ENCODE results near the gene NACC2. TPM values are rescaled to one million over a fixed set of nuclear protein-coding genes. Genes with fewer than 3 reads are reported as not detected.

The NACC2 gene
- total and polyA plus RNA-seq, 2 donors from 2014 or later, result 7.1 to 30.9 TPM

DNA sequence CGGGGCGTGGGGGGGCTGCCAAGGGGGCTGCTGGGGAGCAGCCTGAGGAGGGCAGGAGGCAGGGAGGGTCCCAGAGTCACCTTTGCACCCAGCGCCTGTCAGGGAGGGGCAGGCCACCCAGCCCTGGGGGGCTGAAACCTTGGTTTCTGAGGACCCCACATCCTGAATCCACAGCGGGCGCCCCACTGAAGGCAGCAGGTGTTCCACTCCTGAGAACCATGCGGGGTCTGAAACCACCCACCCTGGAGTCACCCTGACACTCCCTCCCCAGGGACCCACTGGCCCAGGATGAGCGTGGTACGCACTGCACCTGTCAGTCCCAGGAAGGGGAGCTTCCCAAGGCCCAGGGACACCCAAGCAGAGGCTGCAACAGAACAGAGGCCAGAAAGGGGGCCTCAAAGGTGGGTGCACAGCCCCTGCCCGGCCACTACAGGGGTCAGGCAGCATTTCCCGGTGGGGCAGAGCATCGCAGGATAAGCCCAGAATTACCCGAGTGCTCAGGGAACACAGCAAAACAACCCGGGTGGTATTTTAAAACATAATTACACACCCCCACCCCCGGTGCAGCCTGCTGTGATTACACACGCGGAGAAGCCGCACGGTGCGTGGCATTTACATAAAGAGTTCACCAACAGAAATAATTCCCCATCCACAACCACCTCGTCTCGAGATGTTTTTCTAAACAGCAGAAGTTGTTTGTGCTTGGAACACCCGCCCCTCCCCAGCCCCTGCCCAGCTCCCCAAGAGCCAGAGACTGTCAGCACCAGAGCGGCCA, 76.6 kb downstream of the NACC2 start:
- Histone ChIP-seq H3K4me1 (ENCODE audit: control insufficient read depth in 2 of 3, insufficient read depth in 2 of 3, low read depth in 1 of 3, low read length in 3 of 3) (no peaks in the 10 kb centered on the region), H3K9me3 (ENCODE audit: control insufficient read depth in 2 of 3, insufficient read depth in 1 of 3, low read length in 3 of 3) (no peaks in the 10 kb centered on the region), H3K9ac (ENCODE audit: low read length in 3 of 3) (no peak overlapping the region), H3K27ac (ENCODE audit: low read depth in 2 of 2, low read length in 2 of 2) (no peak overlapping the region), H3K36me3 (ENCODE audit: control insufficient read depth in 2 of 3, insufficient read depth in 3 of 3, low read length in 3 of 3) (no peaks in the 10 kb centered on the region), H3K4me3 (ENCODE audit: low read length in 3 of 3) (no peak overlapping the region), H3K27me3 (ENCODE audit: control insufficient read depth, insufficient read depth, low read length) (no peaks in the 10 kb centered on the region)
- DNase-seq, result peak in 1 of 5 donors; percentile 56
- intact Hi-C loops (cut with DNase I), result no loop called here
- no peak for FAIRE-seq
- TF ChIP-seq, protein P1, sequence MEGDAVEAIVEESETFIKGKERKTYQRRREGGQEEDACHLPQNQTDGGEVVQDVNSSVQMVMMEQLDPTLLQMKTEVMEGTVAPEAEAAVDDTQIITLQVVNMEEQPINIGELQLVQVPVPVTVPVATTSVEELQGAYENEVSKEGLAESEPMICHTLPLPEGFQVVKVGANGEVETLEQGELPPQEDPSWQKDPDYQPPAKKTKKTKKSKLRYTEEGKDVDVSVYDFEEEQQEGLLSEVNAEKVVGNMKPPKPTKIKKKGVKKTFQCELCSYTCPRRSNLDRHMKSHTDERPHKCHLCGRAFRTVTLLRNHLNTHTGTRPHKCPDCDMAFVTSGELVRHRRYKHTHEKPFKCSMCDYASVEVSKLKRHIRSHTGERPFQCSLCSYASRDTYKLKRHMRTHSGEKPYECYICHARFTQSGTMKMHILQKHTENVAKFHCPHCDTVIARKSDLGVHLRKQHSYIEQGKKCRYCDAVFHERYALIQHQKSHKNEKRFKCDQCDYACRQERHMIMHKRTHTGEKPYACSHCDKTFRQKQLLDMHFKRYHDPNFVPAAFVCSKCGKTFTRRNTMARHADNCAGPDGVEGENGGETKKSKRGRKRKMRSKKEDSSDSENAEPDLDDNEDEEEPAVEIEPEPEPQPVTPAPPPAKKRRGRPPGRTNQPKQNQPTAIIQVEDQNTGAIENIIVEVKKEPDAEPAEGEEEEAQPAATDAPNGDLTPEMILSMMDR (IDR thresholded peaks at IDR 0.05; ENCODE audit: borderline replicate concordance, extremely low read depth, insufficient read depth), result no peak

GRCh38 chr9:136017289-136018190, 77.5 kb downstream of the NACC2 start:
- H3K27me3 ChIP-seq (ENCODE audit: control insufficient read depth, insufficient read depth, low read length), result no peaks in the 10 kb centered on the region
- intact Hi-C loops (cut with DNase I), result no loop called here
- DNase-seq (peak in 2 of 5 donors; percentile 33 to 74), FAIRE-seq (no peak)
- no peak overlapping the region for H3K9ac ChIP-seq (ENCODE audit: low read length in 3 of 3)
- H3K27ac ChIP-seq (ENCODE audit: low read depth in 2 of 2, low read length in 2 of 2), result no peak overlapping the region
- no peaks in the 10 kb centered on the region for H3K9me3 ChIP-seq (ENCODE audit: control insufficient read depth in 2 of 3, insufficient read depth in 1 of 3, low read length in 3 of 3)
- no peaks in the 10 kb centered on the region for H3K36me3 ChIP-seq (ENCODE audit: control insufficient read depth in 2 of 3, insufficient read depth in 3 of 3, low read length in 3 of 3)
- TF ChIP-seq, protein P1 (IDR thresholded peaks at IDR 0.05; ENCODE audit: borderline replicate concordance, extremely low read depth, insufficient read depth), result no peak
- H3K4me1 ChIP-seq (ENCODE audit: control insufficient read depth in 2 of 3, insufficient read depth in 2 of 3, low read depth in 1 of 3, low read length in 3 of 3), result no peaks in the 10 kb centered on the region
- no peak overlapping the region for H3K4me3 ChIP-seq (ENCODE audit: low read length in 3 of 3)

DNA sequence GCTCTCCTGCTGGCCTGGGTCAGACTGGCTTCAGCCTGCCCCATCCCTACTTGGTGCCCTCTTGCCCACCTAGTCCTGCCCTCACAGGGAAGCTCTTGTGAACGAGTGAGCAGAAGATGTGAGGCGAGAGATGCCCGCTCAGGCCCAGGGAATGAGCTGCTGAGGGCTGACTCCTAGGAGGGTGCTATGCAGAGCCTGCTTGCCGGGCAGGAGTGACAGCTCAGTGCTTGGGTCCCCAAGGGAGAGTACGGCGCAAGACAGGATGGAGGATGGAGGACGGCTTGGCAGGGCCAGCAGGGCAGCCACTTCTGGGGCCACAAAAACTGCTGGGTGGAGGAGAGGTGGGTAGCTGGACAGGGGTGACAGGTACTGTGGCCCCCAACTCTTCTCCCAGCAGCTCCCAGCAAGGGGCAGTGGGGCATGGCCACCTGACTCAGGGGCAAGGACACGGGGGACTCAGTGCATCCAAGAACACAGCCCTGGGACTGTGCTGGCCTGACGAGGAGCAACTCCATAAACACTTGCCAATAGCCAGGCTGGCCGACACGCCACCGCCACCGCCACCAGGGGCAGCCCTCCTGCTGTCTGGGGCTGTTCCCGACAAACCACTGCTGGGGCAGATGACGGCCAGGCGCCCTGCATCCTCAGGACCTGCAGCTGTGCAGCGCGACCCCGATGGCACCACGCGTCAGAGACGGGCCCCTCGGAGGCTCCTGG, 78.4 kb downstream of the NACC2 start:
- TF ChIP-seq, protein P1 (IDR thresholded peaks at IDR 0.05; ENCODE audit: borderline replicate concordance, extremely low read depth, insufficient read depth), result no peak
- Histone ChIP-seq H3K9me3 (ENCODE audit: control insufficient read depth in 2 of 3, insufficient read depth in 1 of 3, low read length in 3 of 3) (no peaks in the 10 kb centered on the region), H3K27ac (ENCODE audit: low read depth in 2 of 2, low read length in 2 of 2) (no peak overlapping the region), H3K4me3 (ENCODE audit: low read length in 3 of 3) (no peak overlapping the region), H3K4me1 (ENCODE audit: control insufficient read depth in 2 of 3, insufficient read depth in 2 of 3, low read depth in 1 of 3, low read length in 3 of 3) (peaks cover 0 to 2% (median 0%) of the 10 kb centered on the region in 3 donors), H3K9ac (ENCODE audit: low read length in 3 of 3) (no peak overlapping the region), H3K36me3 (ENCODE audit: control insufficient read depth in 2 of 3, insufficient read depth in 3 of 3, low read length in 3 of 3) (no peaks in the 10 kb centered on the region), H3K27me3 (ENCODE audit: control insufficient read depth, insufficient read depth, low read length) (no peaks in the 10 kb centered on the region)
- peak in 1 of 5 donors; percentile 71 for DNase-seq
- intact Hi-C loops (cut with DNase I), result no loop called here
- no peak for FAIRE-seq

All from kidney (tissue), 14 donors.